Stimulated activated CD4-positive, alpha-beta T cell treated with anti-CD3 and anti-CD28 coated beads, Interleukin-4, amount 100 ng/mL, for 4 hours (primary cell): ENCODE data around the gene SYT5.
"Not testable (repeated sequence)": the region's sequence is repeated elsewhere in the genome, so short reads cannot be mapped to it uniquely, and the experiment has no call there.

Experiments
- DNase-seq, 2 experiments: peaks; one replicate each; pipeline ENCODE4 v3.0.0-alpha.2; 2020

The SYT5 gene

GRCh38 chr19:55166530-55167268 is 13.4 kb downstream of the SYT5 start, which contains the start of gene DNAAF3:
DNAAF3 (minus strand) TSS chr19:55166613; CDS start chr19:55166413, 200 bp downstream.
- DNase-seq = peak; percentile 68 to 70

- DNase-seq = peak; percentile 38 to 48
Measured at GRCh38 chr19:55165952-55166529, 14.0 kb downstream of the SYT5 start.

GRCh38 chr19:55161571-55162322 is 18.3 kb downstream of the SYT5 start:
- DNase-seq = no peak

- DNase-seq = no peak
Measured at GRCh38 chr19:55160986-55161365, 19.1 kb downstream of the SYT5 start.

- peak; percentile 84 to 85 for DNase-seq
Measured at GRCh38 chr19:55160128-55160985, 19.7 kb downstream of the SYT5 start.

GRCh38 chr19:55158848-55159749 is 21.0 kb downstream of the SYT5 start:
- no peak for DNase-seq

GRCh38 chr19:55158423-55158822 is 21.7 kb downstream of the SYT5 start:
- no peak for DNase-seq

- no peak for DNase-seq
Measured at GRCh38 chr19:55157064-55157908, 22.8 kb downstream of the SYT5 start, which contains the start of gene TNNI3. TNNI3 (minus strand) TSS chr19:55157732; CDS start chr19:55157589, 143 bp downstream.

- peak in 1 of 2 experiments; percentile 24 for DNase-seq
Measured at GRCh38 chr19:55156202-55157063, 23.7 kb downstream of the SYT5 start.

- DNase-seq = not testable (repeated sequence)
Measured at GRCh38 chr19:55155784-55156183, 24.3 kb downstream of the SYT5 start.

- DNase-seq = no peak
Measured at GRCh38 chr19:55153652-55154264, 26.3 kb downstream of the SYT5 start.

GRCh38 chr19:55152017-55152416 is 28.1 kb downstream of the SYT5 start:
- no peak for DNase-seq

GRCh38 chr19:55149078-55150003 is 30.7 kb downstream of the SYT5 start, which contains the start of gene TNNT1:
TNNT1 (minus strand) TSS chr19:55149206; CDS start chr19:55147157, 2,049 bp downstream.
- DNase-seq = no peak

GRCh38 chr19:55147545-55148251 is 32.4 kb downstream of the SYT5 start:
- no peak for DNase-seq

GRCh38 chr19:55146705-55147273 is 33.3 kb downstream of the SYT5 start:
- DNase-seq = no peak

- DNase-seq = no peak
Measured at GRCh38 chr19:55146078-55146704, 33.9 kb downstream of the SYT5 start.
